Activated CD8-positive, alpha-beta memory T cell treated with anti-CD3 and anti-CD28 coated beads for 24 hours (primary cell): ENCODE results near the gene SLC35G1.
A peak's percentile ranks its signal among the peaks of the same experiment; 100 is the strongest.

Experiments
- DNase-seq: peaks from one replicate; pipeline ENCODE4 v3.0.0-alpha.2; 2020

The SLC35G1 gene

GRCh38 chr10:93879273-93879672, 14.5 kb upstream of the SLC35G1 start:
- DNase-seq: no peak

- DNase-seq: peak; percentile 61
Measured at GRCh38 chr10:93894516-93895378, 969 bp downstream of the SLC35G1 start.

GRCh38 chr10:93897070-93897780, 3.4 kb downstream of the SLC35G1 start:
- no peak for DNase-seq

DNA sequence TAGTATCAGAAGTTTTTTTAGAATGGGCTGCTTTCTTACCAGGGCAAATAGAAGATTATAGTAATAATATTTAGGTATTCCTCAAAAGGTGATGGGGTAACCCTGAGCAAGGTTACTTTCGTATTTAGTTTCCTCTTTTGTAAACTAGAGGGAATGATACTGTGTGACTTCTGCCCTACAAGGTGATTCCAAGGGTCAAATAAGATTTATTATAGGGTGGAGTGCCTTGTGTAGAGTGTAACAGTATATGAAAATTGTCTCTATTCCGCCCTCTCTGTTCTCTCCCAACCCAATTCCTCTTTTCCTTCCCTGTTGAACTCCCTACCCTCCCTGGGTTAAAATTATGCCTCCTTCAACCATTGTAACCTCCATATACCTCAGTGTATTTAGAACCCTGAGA, 5.3 kb downstream of the SLC35G1 start:
- DNase-seq: no peak

GRCh38 chr10:93903051-93903450, 9.3 kb downstream of the SLC35G1 start:
- DNase-seq: no peak

DNA sequence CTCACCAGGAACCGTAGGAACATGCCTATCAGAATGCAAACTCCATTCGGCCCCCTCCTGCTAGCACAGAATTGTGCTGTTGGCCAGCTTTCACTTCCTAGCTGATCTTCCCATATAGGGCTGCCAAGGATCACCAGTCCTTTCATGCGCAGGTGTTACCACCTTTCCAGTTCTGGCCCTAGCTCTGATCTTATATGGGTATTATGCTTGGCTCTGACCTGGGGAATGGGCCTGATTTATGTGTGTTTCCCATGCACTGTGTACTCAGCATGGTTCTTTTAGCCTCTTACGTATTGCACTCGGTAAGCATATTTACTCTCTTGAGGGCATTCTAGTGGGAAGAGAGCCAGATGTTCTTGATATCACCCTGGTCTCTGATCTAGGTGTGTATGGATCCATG, 11.1 kb downstream of the SLC35G1 start:
- no peak for DNase-seq

- no peak for DNase-seq
Measured at GRCh38 chr10:93907059-93907458, 13.3 kb downstream of the SLC35G1 start.

DNA sequence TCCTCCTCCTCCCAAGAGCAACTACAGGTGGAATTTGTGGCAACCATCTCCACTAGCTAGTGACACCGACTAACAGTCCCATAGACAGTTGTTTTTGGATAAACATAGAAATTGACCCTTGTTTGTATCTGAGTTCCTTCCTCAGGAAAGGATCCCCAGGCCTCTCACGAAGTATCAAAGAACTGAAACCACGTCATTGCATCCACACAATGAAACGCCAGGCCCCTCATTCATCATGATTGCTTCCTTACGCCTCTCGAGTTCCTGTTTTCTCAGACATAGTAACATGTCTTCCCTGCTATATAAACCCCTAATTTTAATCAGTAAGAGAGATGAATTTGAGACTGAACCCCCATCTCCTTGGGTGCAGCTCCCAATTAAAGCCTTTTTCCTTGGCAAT, 18.1 kb downstream of the SLC35G1 start:
- DNase-seq: no peak

DNA sequence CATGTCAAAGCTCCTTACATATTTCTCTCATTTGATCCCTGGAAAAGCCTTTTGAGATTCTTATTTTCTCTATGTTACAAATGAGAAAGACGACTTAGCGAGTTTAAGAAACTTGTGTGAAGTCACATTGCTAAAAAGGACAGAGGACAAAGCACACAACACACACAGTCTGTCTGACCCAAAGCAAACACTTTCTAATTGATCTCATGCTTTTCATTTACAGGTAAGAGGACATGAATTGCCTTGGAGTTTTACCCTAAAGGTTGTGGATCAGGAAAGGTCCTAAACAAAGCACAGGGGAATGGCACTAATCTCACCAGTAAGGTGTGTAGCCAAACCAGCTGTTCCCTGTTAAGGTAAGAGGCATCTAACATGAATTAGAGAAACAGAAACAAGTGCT, 18.7 kb downstream of the SLC35G1 start:
- DNase-seq: no peak

DNA sequence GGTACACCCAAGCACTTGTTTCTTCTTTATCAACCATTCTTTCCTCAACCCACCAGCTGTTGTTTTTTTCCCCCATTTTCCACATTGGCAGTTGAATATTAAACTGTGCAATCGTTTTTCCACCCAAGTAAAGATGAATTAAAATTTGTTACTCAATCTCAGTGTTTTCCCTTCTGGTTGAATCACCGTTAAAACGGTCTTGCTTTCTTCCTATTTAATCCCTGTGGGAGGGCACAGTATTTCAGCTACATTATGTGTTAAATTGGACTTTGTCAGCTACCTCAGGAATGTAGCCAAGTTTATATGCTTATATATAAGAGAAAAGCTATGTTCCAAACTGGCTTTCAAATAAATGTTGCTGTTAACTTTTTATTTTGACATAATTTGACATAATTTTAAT, 19.9 kb downstream of the SLC35G1 start:
- DNase-seq: no peak

DNA sequence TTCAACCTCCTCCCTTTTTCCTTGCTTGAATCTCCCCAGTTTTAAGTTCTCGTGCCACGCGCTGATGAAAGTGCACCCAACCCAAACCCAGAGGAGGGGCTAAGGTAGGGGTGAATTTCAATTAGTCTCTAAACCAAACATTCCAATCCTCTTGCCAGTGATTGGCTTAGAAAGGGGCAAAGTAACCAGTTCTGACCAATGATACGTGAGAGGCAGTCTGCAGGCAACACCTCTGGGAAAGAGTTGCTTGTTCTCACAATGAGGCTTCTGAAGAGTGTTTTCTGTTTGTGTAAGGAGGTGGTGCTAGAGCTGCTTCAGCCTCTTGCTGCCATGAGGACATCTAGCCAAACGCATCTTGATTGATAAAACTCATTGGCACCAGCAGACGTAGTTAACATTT, 21.8 kb downstream of the SLC35G1 start:
- no peak for DNase-seq

- DNase-seq: no peak
Measured at GRCh38 chr10:93916257-93917063, 22.7 kb downstream of the SLC35G1 start.

- no peak for DNase-seq
Measured at GRCh38 chr10:93917064-93917391, 23.2 kb downstream of the SLC35G1 start.

GRCh38 chr10:93917821-93918220, 24.0 kb downstream of the SLC35G1 start:
- DNase-seq: no peak

DNA sequence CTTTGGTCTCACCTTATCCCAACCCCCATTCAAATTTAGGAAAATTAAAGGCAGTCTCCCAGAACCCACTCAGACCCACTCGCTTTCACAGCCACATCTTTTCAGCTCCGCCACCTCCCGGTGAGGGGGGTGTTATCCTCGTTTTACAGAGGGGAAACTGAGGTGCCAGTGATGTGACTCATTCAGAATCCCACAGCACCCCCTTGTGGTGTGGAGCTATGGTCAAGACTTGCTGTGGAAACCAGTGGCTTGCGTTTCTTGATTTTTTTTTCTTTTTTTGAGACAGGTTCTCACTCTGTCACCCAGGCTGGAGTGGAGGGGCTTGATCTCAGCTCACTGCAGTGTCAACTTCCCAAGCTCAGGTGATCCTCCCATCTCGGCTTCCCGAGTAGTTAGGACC, 27.6 kb downstream of the SLC35G1 start:
- peak; percentile 59 for DNase-seq

GRCh38 chr10:93926613-93927012, 32.8 kb downstream of the SLC35G1 start:
- DNase-seq: no peak

DNA sequence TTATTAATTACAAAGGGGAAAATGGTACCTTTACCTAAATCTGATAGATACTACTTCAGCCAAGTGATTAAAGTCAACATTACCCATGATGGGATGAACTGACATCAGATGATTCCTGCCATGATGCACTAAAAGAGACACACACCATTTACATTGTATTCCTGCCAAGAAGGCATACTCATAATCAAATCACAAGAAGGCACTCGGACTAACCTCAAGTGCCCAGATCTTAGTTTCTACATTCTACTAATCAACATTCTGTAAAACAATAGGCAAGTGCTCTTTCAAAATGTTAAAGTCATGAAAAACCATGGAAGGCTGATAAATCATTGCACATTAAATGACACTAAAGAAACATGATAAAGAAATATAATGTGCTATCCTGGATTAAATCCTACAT, 44.4 kb downstream of the SLC35G1 start:
- no peak for DNase-seq

DNA sequence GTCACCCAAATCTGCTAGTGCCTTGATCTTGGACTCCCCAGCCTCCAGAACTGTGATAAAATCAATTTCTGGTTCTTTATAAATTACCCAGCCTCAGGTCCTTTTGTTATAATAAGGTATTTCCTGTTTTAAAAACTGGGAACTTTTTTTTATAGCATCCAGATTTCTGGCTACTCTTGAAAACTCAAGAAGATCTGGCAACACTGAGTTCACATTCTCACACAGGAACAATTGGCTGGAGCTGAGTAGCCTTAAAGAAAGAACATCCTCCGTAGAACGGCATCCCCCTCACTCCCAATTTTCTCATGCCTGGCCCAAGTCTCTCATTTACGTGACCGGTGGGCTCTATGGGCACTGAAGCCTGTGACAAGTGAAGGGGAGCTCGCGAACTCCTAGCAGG, 47.1 kb downstream of the SLC35G1 start:
- no peak for DNase-seq

DNA sequence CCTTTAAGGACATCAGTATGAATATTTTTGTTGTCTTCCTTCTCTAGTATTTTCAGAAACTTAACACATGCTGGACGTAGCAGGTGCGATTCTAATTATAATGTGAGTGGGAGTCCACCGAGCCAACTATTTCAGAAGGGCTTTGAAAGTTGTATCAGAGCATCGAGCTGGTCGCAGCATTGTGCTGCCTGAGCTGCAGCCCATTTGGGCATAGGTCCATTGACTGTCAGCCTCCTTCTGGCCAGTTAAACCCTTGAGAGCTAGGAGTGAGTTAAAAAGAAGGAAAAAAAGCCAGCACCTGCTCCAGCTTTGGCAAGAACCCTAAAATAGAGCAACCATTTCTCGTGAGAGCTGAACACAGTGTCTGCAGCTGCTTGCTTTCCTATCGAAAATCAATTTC, 47.8 kb downstream of the SLC35G1 start:
- no peak for DNase-seq

- no peak for DNase-seq
Measured at GRCh38 chr10:93945819-93946218, 52.0 kb downstream of the SLC35G1 start.

DNA sequence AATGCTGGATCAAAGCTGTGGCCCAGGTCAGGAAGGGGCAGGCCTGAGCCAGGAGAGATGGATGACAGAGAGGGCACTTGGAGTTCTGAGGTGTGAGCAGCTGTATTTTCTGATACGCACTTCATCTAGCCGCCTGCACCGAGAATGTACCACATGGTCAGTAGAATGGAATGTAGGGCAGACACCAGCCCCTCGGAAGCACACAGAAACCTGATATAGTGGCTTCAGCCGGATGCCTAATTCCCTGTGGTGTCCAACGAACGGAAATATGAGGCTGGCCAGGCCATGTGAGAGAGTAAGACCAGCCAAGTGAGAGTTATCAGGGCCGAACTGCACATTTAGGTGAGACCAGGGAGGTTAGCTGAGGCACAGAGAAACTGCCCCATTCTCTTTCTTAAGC, 53.3 kb downstream of the SLC35G1 start:
- no peak for DNase-seq

- DNase-seq: no peak
Measured at GRCh38 chr10:93947524-93947923, 53.7 kb downstream of the SLC35G1 start.

DNA sequence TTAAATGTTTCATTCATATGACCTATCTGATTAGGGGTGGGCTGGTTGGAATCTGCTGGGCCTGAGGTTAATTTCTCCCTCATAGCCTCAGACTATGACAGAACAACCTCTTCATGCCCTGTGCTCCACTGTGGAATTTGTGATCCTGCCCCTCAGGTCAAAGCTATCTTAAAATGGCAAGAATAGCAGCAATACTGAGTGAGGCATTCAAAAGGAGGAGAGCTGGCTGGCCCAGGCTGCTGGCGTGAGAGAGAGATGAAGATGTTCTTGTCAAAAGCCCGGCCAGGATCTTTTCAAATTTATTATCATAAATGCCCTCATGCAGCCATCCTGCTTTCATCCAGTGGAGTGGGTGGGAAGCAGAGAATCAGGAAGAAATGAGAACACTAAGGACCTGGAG, 58.1 kb downstream of the SLC35G1 start:
- DNase-seq: no peak
